Skeletal muscle tissue (tissue), 4 donors: ENCODE results near the gene PRIM2. TPM values are rescaled to one million over a fixed set of nuclear protein-coding genes. Genes with fewer than 3 reads are reported as not detected.
"Not testable (repeated sequence)": the region's sequence is repeated elsewhere in the genome, so short reads cannot be mapped to it uniquely, and the experiment has no call there.

Experiments
- H3K27ac ChIP-seq: one replicate; pipeline ENCODE4 v1.7.0; 2013; ENCODE audit warnings: mild to moderate bottlenecking, low read depth, low read length, inconsistent platforms
- H3K27me3 ChIP-seq, 3 donors: one replicate each; pipeline ENCODE4 v1.7.0; 2013; ENCODE audit warnings: low read length in 3 of 3; ENCODE audit not compliant: control insufficient read depth in 3 of 3, insufficient read depth in 3 of 3
- H3K36me3 ChIP-seq, 3 donors: one replicate each; pipeline ENCODE4 v1.7.0; 2013; ENCODE audit warnings: low read length in 3 of 3; ENCODE audit not compliant: control insufficient read depth in 3 of 3, insufficient read depth in 3 of 3
- H3K4me1 ChIP-seq, 3 donors: one replicate each; pipeline ENCODE4 v1.7.0; 2013; ENCODE audit warnings: low read length in 3 of 3, mild to moderate bottlenecking in 3 of 3; ENCODE audit not compliant: control insufficient read depth in 3 of 3, insufficient read depth in 3 of 3
- H3K4me3 ChIP-seq, 3 donors: one replicate each; pipeline ENCODE4 v1.7.0; 2013; ENCODE audit warnings: low read length in 3 of 3
- H3K9ac ChIP-seq, 3 donors: one replicate each; pipeline ENCODE4 v1.7.0; 2013; ENCODE audit warnings: low read length in 3 of 3, mild to moderate bottlenecking in 3 of 3, moderate library complexity in 2 of 3, low read depth in 1 of 3
- H3K9me3 ChIP-seq, 3 donors: one replicate each; pipeline ENCODE4 v1.7.0; 2013; ENCODE audit warnings: low read length in 3 of 3; ENCODE audit not compliant: control insufficient read depth in 3 of 3
- total RNA-seq: library from RNA; depleted of rRNA; stranded (reverse); fragments of >200 nt; gene quantifications from one replicate; pipeline ENCODE4 v1.2.3, GENCODE V29; 2014
- donor health status: Osteomylitis.

Gene PRIM2
- total RNA-seq = 14.6 TPM

GRCh38 chr6:57317060-57317943, at the start of gene PRIM2:
Gene PRIM2 (plus strand): TSS chr6:57317630. CDS start chr6:57318446, 816 bp downstream.
- Histone ChIP-seq H3K27me3 (no peaks in the 10 kb centered on the region), H3K36me3 (peaks cover 2 to 9% (median 8%) of the 10 kb centered on the region in 3 donors), H3K4me1 (peaks cover 12 to 19% (median 15%) of the 10 kb centered on the region in 3 donors), H3K9ac (peak within 1 kb of the TSS; percentile 83 to 86 (median 85)), H3K27ac (peak within 1 kb of the TSS; percentile 62), H3K4me3 (peak within 1 kb of the TSS; percentile 88 to 94 (median 92)), H3K9me3 (no peaks in the 10 kb centered on the region)

DNA sequence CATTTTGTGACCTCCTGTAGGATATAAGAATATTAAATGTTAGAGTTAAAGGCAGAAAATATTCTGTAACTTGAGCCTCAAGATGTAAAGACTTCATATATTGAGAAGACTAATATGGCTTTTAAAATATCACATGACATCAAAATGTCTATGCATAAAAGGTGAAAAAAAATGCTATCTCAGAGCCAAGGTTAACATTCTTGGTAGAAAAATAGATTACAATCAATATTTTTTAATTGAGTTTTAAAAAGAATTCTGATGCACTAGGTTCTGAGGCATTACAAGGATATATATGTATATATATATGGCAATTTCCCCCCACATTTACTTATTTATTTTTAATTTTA, 49.2 kb upstream of the PRIM2 start:
- Histone ChIP-seq H3K36me3 (no peaks in the 10 kb centered on the region), H3K4me3 (no peak overlapping the region), H3K27ac (no peak overlapping the region), H3K4me1 (no peaks in the 10 kb centered on the region), H3K9ac (no peak overlapping the region), H3K27me3 (no peaks in the 10 kb centered on the region), H3K9me3 (no peaks in the 10 kb centered on the region)

DNA sequence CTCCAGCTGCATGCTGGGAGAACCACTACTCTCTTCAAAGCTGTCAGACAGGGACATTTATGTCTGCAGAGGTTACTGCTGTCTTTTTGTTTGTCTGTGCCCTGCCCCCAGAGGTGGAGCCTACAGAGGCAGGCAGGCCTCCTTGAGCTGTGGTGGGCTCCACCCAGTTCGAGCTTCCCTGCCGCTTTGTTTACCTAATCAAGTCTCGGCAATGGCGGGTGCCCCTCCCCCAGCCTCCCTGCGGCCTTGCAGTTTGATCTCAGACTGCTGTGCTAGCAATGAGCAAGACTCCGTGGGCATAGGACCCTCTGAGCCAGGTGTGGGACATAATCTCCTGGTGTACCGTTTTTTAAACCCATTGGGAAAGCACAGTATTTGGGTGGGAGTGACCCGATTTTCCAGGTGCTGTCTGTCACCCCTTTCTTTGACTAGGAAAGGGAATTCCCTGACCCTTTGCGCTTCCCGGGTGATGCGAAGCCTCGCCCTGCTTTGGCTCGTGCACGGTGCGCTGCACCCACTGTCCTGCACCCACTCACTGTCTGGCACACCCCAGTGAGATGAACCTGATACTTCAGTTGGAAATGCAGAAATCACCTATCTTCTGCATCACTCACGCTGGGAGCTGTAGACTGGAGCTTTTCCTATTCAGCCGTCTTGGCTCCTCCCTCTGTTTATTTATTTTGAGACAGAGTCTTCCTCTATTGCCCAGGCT, 43.2 kb upstream of the PRIM2 start:
- not testable (repeated sequence) for H3K4me1 ChIP-seq, H3K27ac ChIP-seq, H3K9me3 ChIP-seq, H3K36me3 ChIP-seq, H3K27me3 ChIP-seq, H3K4me3 ChIP-seq, H3K9ac ChIP-seq

- H3K36me3 ChIP-seq = no peaks in the 10 kb centered on the region
- H3K9me3 ChIP-seq = no peaks in the 10 kb centered on the region
- H3K9ac ChIP-seq = no peak overlapping the region
- H3K4me3 ChIP-seq = no peak overlapping the region
- no peaks in the 10 kb centered on the region for H3K27me3 ChIP-seq
- H3K27ac ChIP-seq = no peak overlapping the region
- no peaks in the 10 kb centered on the region for H3K4me1 ChIP-seq
These were observed 42.0 kb upstream of the PRIM2 start for GRCh38 chr6:57275384-57275783.

DNA sequence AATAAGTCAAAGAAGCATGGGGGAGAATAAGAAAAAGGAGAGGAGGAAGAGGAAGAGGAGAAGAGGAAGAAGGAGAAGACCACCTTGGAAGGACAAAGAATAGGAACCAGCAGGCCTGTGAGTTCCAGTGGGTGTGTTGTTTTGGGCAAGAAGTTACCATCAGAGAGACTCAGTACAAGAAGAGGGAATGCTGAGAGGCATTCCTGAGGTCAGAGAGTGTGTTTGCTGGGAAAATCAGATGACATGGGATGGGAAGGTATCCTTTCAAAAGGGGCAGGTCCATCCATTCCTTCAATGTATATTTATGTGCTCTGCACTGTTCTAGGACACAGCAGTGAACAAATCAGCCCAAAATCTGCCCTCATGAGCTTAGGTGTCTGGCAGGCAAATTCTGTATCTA, 40.5 kb upstream of the PRIM2 start:
- no peak overlapping the region for H3K9ac ChIP-seq
- no peaks in the 10 kb centered on the region for H3K36me3 ChIP-seq

DNA sequence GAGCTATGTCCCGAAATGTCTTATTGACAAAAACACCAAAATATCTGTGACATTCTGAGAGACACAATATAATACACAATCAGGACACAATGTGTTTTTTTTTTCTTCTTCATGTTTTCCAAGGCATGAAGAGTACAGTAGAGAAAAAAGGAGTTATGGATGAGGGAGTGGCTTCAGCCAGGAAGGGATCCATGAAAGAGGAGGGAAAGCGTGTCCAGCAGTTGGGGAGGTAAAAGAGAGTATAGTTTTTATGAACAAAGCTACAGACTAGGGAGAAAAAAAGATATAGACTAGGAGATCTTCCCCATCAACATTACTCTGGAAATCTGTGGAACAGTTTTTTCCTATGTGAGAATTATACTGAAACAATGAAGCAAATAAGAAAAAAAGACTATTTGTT, 38.9 kb upstream of the PRIM2 start:
- no peaks in the 10 kb centered on the region for H3K9me3 ChIP-seq
- H3K27me3 ChIP-seq = no peaks in the 10 kb centered on the region
- no peak overlapping the region for H3K4me3 ChIP-seq
- H3K27ac ChIP-seq = no peak overlapping the region
- no peaks in the 10 kb centered on the region for H3K4me1 ChIP-seq
- no peaks in the 10 kb centered on the region for H3K36me3 ChIP-seq
- H3K9ac ChIP-seq = no peak overlapping the region

More for the DNA sequence above, 40.5 kb upstream of the PRIM2 start:
- Histone ChIP-seq H3K4me3 (no peak overlapping the region), H3K4me1 (no peaks in the 10 kb centered on the region), H3K9me3 (no peaks in the 10 kb centered on the region), H3K27ac (no peak overlapping the region), H3K27me3 (no peaks in the 10 kb centered on the region)

DNA sequence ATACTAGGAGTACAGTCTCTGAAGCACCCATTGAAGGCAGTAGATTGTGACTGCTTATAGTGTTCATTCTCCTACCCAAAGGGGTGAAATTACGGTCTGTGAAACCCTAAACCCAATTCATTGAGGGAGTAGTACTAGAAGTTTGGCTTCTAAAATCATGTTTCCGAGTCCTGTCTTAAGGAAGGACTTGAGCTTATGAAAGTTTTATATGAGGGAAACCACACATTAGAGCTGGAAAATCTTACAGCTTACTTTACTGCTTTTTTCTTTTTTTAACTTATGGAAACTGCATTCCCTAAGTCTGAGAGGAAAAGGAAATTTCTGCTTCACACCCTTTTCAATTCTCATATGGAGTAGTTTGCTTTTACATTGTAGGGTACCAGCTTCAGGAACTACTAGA, 38.4 kb upstream of the PRIM2 start:
- no peaks in the 10 kb centered on the region for H3K4me1 ChIP-seq
- no peak overlapping the region for H3K27ac ChIP-seq
- H3K9me3 ChIP-seq = no peaks in the 10 kb centered on the region

GRCh38 chr6:57283106-57283505, 34.3 kb upstream of the PRIM2 start:
- Histone ChIP-seq H3K4me3 (no peak overlapping the region), H3K27me3 (no peaks in the 10 kb centered on the region), H3K4me1 (no peaks in the 10 kb centered on the region), H3K27ac (no peak overlapping the region), H3K9me3 (no peaks in the 10 kb centered on the region), H3K9ac (no peak overlapping the region), H3K36me3 (no peaks in the 10 kb centered on the region)

More for the DNA sequence above, 38.4 kb upstream of the PRIM2 start:
- no peaks in the 10 kb centered on the region for H3K27me3 ChIP-seq
- no peaks in the 10 kb centered on the region for H3K36me3 ChIP-seq
- no peak overlapping the region for H3K9ac ChIP-seq
- H3K4me3 ChIP-seq = no peak overlapping the region

GRCh38 chr6:57283911-57284455, 33.4 kb upstream of the PRIM2 start:
- no peaks in the 10 kb centered on the region for H3K9me3 ChIP-seq
- H3K4me3 ChIP-seq = no peak overlapping the region
- no peak overlapping the region for H3K9ac ChIP-seq
- no peaks in the 10 kb centered on the region for H3K36me3 ChIP-seq
- no peaks in the 10 kb centered on the region for H3K27me3 ChIP-seq
- H3K4me1 ChIP-seq = no peaks in the 10 kb centered on the region
- H3K27ac ChIP-seq = no peak overlapping the region

DNA sequence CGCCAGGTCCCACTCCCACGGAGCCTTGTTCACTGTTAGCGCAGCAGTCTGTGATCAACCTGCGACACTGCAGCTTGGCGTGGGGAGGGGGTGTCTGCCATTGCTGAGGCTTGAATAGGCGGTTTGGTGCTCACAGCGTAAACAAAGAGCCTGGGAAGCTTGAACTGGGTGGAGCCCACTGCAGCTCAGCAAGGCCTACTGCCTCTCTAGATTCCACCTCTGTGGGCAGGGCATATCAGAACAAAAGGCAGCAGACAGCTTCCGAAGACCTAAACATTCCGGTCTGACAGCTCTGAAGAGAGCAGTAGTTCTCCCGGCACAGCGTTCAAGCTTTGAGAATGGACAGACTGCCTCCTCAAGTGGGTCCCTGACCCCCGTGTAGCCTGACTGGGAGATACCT, 29.3 kb upstream of the PRIM2 start:
- H3K9me3 ChIP-seq, H3K27me3 ChIP-seq, H3K27ac ChIP-seq, H3K4me1 ChIP-seq, H3K36me3 ChIP-seq, H3K9ac ChIP-seq, H3K4me3 ChIP-seq: not testable (repeated sequence)
